Measurements from ENCODE around the gene LAMA3. TPM values are rescaled to one million over a fixed set of nuclear protein-coding genes. Genes with fewer than 3 reads are reported as not detected.

Gene LAMA3
- total and polyA plus RNA-seq, 2 donors (not counting 1 experiment from before 2014, with no cell fraction given) = 0.75 to 13.2 TPM

DNA sequence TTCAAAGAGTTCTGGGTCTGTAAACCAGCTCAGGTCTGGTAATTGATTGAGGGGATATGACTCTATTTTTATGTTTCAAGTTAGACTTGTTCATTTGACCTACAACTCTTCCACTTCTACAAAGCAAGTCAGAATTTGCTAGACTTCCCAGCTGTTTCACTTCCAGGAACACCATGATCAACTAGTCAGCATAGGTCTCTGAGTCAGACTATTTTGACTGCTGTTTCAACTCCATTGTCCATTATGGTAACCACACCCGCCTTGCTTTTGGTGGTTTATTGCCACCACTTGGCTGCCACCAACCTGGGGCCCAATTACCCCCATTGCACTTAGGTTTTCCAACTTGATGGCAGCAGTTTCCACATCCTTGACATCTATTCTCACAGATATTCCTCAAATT lies 116.6 kb downstream of the LAMA3 start:
- Histone ChIP-seq H3K79me2 (ENCODE audit: control insufficient read depth, insufficient read depth, low read length) (no peaks in the 10 kb centered on the region), H3K27ac (ENCODE audit: insufficient read depth, low read length) (no peak overlapping the region), H2AFZ (ENCODE audit: low read length) (no peak overlapping the region), H3K9me3 (ENCODE audit: control insufficient read depth, insufficient read depth, low read depth, low read length) (no peaks in the 10 kb centered on the region), H3K9ac (ENCODE audit: insufficient read depth, low read length) (no peak overlapping the region), H3K4me2 (ENCODE audit: extremely low read depth, insufficient read depth, low read length) (no peak overlapping the region), H3K27me3 (ENCODE audit: control insufficient read depth, insufficient read depth, low read length) (peaks cover 2% of the 10 kb centered on the region), H3K4me3 (replicated peaks in 1 of 4; ENCODE audit: control extremely low read depth in 1 of 4, insufficient read depth in 1 of 4, low read depth in 3 of 4, low read length in 4 of 4) (no peak overlapping the region), H3K4me1 (ENCODE audit: control insufficient read depth, extremely low read depth, insufficient read depth, low read length) (no peaks in the 10 kb centered on the region), H4K20me1 (ENCODE audit: control insufficient read depth, extremely low read depth, insufficient read depth, low read length) (no peaks in the 10 kb centered on the region), H3K36me3 (ENCODE audit: control insufficient read depth, insufficient read depth, low read length) (no peaks in the 10 kb centered on the region)
- DNase-seq (ENCODE audit: low read depth in 2 of 2) = peak; percentile 58 to 90
- TF ChIP-seq, protein P1, sequence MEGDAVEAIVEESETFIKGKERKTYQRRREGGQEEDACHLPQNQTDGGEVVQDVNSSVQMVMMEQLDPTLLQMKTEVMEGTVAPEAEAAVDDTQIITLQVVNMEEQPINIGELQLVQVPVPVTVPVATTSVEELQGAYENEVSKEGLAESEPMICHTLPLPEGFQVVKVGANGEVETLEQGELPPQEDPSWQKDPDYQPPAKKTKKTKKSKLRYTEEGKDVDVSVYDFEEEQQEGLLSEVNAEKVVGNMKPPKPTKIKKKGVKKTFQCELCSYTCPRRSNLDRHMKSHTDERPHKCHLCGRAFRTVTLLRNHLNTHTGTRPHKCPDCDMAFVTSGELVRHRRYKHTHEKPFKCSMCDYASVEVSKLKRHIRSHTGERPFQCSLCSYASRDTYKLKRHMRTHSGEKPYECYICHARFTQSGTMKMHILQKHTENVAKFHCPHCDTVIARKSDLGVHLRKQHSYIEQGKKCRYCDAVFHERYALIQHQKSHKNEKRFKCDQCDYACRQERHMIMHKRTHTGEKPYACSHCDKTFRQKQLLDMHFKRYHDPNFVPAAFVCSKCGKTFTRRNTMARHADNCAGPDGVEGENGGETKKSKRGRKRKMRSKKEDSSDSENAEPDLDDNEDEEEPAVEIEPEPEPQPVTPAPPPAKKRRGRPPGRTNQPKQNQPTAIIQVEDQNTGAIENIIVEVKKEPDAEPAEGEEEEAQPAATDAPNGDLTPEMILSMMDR (conservative IDR thresholded peaks at IDR 0.05 in 1 of 2, IDR thresholded peaks at IDR 0.05 in 1 of 2; ENCODE audit: low read depth in 1 of 2, low read length in 2 of 2) = no peak
- no peak for TF ChIP-seq EZH2 (IDR thresholded peaks at IDR 0.05; ENCODE audit: low read length, missing control alignments)

DNA sequence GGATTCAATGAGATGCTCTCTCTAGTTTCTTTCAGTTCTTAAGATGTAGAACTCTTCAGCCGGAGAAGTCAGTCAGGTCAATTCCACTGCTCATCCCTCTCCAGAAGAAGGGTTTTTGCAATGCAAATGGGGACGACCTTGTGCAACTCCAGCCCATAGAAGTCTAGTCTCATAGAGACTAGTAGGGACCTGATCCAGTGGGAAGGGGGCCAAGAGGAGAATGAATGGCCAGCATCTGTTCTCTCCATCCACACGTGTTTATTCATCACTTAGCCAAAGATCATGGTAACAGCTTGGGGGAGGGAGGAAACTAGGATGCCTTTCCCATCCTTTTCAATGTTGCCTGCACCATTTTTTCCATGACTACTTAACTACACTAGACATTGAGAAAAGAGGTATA lies 120.2 kb downstream of the LAMA3 start:
- H3K4me2 ChIP-seq (ENCODE audit: extremely low read depth, insufficient read depth, low read length) = no peak overlapping the region
- no peak for DNase-seq (ENCODE audit: low read depth in 2 of 2)
- H2AFZ ChIP-seq (ENCODE audit: low read length) = no peak overlapping the region
- no peak overlapping the region for H3K4me3 ChIP-seq (replicated peaks in 1 of 4; ENCODE audit: control extremely low read depth in 1 of 4, insufficient read depth in 1 of 4, low read depth in 3 of 4, low read length in 4 of 4)
- TF ChIP-seq, protein P1 (conservative IDR thresholded peaks at IDR 0.05 in 1 of 2, IDR thresholded peaks at IDR 0.05 in 1 of 2; ENCODE audit: low read depth in 1 of 2, low read length in 2 of 2) = no peak
- H3K9ac ChIP-seq (ENCODE audit: insufficient read depth, low read length) = no peak overlapping the region
- no peak overlapping the region for H3K27ac ChIP-seq (ENCODE audit: insufficient read depth, low read length)
- no peaks in the 10 kb centered on the region for H4K20me1 ChIP-seq (ENCODE audit: control insufficient read depth, extremely low read depth, insufficient read depth, low read length)
- no peaks in the 10 kb centered on the region for H3K9me3 ChIP-seq (ENCODE audit: control insufficient read depth, insufficient read depth, low read depth, low read length)
- no peaks in the 10 kb centered on the region for H3K27me3 ChIP-seq (ENCODE audit: control insufficient read depth, insufficient read depth, low read length)
- no peaks in the 10 kb centered on the region for H3K36me3 ChIP-seq (ENCODE audit: control insufficient read depth, insufficient read depth, low read length)
- no peaks in the 10 kb centered on the region for H3K4me1 ChIP-seq (ENCODE audit: control insufficient read depth, extremely low read depth, insufficient read depth, low read length)
- no peaks in the 10 kb centered on the region for H3K79me2 ChIP-seq (ENCODE audit: control insufficient read depth, insufficient read depth, low read length)

DNA sequence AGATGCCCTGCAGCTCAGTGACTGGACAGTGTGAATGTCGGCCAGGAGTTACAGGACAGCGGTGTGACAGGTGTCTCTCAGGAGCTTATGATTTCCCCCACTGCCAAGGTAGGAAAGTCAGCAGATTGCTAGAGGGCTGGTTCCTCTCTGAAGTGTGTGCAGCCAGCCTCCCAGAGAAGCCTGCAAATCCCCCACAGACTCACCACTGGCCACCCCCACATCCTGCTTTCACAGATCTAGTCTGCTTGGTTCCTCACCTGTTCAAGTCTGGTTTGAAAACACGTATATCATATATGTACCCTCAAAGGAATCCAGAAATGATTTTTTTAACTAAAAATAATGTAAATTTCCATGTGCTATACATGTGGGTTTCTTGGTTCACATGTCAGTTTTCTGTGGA lies 121.1 kb downstream of the LAMA3 start:
- DNase-seq (ENCODE audit: low read depth in 2 of 2) = no peak

More for the DNA sequence above, 121.1 kb downstream of the LAMA3 start:
- H3K4me1 ChIP-seq (ENCODE audit: control insufficient read depth, extremely low read depth, insufficient read depth, low read length) = no peaks in the 10 kb centered on the region
- no peaks in the 10 kb centered on the region for H3K79me2 ChIP-seq (ENCODE audit: control insufficient read depth, insufficient read depth, low read length)
- H3K4me2 ChIP-seq (ENCODE audit: extremely low read depth, insufficient read depth, low read length) = no peak overlapping the region
- no peak overlapping the region for H3K4me3 ChIP-seq (replicated peaks in 1 of 4; ENCODE audit: control extremely low read depth in 1 of 4, insufficient read depth in 1 of 4, low read depth in 3 of 4, low read length in 4 of 4)
- TF ChIP-seq, protein P1 (conservative IDR thresholded peaks at IDR 0.05 in 1 of 2, IDR thresholded peaks at IDR 0.05 in 1 of 2; ENCODE audit: low read depth in 1 of 2, low read length in 2 of 2) = no peak
- TF ChIP-seq EZH2 (IDR thresholded peaks at IDR 0.05; ENCODE audit: low read length, missing control alignments) = no peak
- no peak overlapping the region for H3K9ac ChIP-seq (ENCODE audit: insufficient read depth, low read length)
- H3K27me3 ChIP-seq (ENCODE audit: control insufficient read depth, insufficient read depth, low read length) = no peaks in the 10 kb centered on the region
- H4K20me1 ChIP-seq (ENCODE audit: control insufficient read depth, extremely low read depth, insufficient read depth, low read length) = no peaks in the 10 kb centered on the region
- no peaks in the 10 kb centered on the region for H3K36me3 ChIP-seq (ENCODE audit: control insufficient read depth, insufficient read depth, low read length)
- no peak overlapping the region for H2AFZ ChIP-seq (ENCODE audit: low read length)
- no peak overlapping the region for H3K27ac ChIP-seq (ENCODE audit: insufficient read depth, low read length)
- H3K9me3 ChIP-seq (ENCODE audit: control insufficient read depth, insufficient read depth, low read depth, low read length) = no peaks in the 10 kb centered on the region
